ENCODE data around the gene NAT16. TPM values are rescaled to one million over a fixed set of nuclear protein-coding genes. Genes with fewer than 3 reads are reported as not detected.

NAT16 gene
- total and polyA plus RNA-seq, 2 of the 13 experiments (the other 11 are each of a cell fraction or from before 2014, with no cell fraction given) = 0.04 TPM; not detected in 1

DNA sequence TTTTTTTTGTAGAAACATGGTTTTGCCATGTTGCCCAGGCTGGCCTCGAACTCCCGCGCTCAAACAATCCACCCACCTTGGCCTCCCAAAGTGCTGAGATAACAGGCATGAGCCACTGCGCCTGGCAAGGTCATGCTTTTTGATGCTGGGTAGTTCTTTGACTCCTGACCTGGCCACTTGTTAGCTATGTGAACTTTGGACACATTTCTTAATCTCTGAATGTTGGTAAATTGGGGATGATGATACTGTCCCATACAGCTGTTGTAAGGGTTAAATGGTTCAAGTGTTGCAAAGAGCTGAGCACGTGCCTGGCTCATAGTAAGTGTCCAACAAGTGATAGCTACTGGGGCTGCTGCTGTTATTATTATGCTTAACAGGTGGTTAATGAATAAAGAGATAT, 40.2 kb upstream of the NAT16 start (continued):
- TF ChIP-seq, protein P1, sequence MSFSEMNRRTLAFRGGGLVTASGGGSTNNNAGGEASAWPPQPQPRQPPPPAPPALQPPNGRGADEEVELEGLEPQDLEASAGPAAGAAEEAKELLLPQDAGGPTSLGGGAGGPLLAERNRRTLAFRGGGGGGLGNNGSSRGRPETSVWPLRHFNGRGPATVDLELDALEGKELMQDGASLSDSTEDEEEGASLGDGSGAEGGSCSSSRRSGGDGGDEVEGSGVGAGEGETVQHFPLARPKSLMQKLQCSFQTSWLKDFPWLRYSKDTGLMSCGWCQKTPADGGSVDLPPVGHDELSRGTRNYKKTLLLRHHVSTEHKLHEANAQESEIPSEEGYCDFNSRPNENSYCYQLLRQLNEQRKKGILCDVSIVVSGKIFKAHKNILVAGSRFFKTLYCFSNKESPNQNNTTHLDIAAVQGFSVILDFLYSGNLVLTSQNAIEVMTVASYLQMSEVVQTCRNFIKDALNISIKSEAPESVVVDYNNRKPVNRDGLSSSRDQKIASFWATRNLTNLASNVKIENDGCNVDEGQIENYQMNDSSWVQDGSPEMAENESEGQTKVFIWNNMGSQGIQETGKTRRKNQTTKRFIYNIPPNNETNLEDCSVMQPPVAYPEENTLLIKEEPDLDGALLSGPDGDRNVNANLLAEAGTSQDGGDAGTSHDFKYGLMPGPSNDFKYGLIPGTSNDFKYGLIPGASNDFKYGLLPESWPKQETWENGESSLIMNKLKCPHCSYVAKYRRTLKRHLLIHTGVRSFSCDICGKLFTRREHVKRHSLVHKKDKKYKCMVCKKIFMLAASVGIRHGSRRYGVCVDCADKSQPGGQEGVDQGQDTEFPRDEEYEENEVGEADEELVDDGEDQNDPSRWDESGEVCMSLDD (CRISPR knock-in tag; IDR thresholded peaks at IDR 0.05; ENCODE audit: borderline replicate concordance) = no peak
- TF ChIP-seq ARID2 (CRISPR knock-in tag; IDR thresholded peaks at IDR 0.05; ENCODE audit: borderline replicate concordance) (no peak), ZNF20 (CRISPR knock-in tag; IDR thresholded peaks at IDR 0.05) (no peak), ZNF333 (CRISPR knock-in tag; IDR thresholded peaks at IDR 0.05; ENCODE audit: borderline replicate concordance) (no peak), SALL2 (CRISPR knock-in tag; IDR thresholded peaks at IDR 0.05) (0 out of 2 replicates have a peak, but pooled peaks have one; percentile 33), ZFP62 (CRISPR knock-in tag; IDR thresholded peaks at IDR 0.05) (no peak), ZBTB38 (CRISPR knock-in tag; IDR thresholded peaks at IDR 0.05) (no peak), ZKSCAN5 (CRISPR knock-in tag; IDR thresholded peaks at IDR 0.05) (no peak), ZNF232 (CRISPR knock-in tag; IDR thresholded peaks at IDR 0.05; ENCODE audit: borderline replicate concordance) (no peak), GATAD2A (CRISPR knock-in tag; IDR thresholded peaks at IDR 0.05) (peak; percentile 78), ZNF510 (CRISPR knock-in tag; IDR thresholded peaks at IDR 0.05; ENCODE audit: low read depth) (no peak), TCF7L2 (IDR thresholded peaks at IDR 0.05; ENCODE audit: low read depth, low read length) (no peak)
- TF ChIP-seq, protein P2, sequence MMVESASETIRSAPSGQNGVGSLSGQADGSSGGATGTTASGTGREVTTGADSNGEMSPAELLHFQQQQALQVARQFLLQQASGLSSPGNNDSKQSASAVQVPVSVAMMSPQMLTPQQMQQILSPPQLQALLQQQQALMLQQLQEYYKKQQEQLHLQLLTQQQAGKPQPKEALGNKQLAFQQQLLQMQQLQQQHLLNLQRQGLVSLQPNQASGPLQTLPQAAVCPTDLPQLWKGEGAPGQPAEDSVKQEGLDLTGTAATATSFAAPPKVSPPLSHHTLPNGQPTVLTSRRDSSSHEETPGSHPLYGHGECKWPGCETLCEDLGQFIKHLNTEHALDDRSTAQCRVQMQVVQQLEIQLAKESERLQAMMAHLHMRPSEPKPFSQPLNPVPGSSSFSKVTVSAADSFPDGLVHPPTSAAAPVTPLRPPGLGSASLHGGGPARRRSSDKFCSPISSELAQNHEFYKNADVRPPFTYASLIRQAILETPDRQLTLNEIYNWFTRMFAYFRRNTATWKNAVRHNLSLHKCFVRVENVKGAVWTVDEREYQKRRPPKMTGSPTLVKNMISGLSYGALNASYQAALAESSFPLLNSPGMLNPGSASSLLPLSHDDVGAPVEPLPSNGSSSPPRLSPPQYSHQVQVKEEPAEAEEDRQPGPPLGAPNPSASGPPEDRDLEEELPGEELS (CRISPR knock-in tag; IDR thresholded peaks at IDR 0.05) = peak; percentile 37; the same call in 1 of the 2 replicates
- TF ChIP-seq, protein P3, sequence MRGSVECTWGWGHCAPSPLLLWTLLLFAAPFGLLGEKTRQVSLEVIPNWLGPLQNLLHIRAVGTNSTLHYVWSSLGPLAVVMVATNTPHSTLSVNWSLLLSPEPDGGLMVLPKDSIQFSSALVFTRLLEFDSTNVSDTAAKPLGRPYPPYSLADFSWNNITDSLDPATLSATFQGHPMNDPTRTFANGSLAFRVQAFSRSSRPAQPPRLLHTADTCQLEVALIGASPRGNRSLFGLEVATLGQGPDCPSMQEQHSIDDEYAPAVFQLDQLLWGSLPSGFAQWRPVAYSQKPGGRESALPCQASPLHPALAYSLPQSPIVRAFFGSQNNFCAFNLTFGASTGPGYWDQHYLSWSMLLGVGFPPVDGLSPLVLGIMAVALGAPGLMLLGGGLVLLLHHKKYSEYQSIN (CRISPR knock-in tag; IDR thresholded peaks at IDR 0.05; ENCODE audit: borderline replicate concordance) = no peak
- TF ChIP-seq, protein P4, sequence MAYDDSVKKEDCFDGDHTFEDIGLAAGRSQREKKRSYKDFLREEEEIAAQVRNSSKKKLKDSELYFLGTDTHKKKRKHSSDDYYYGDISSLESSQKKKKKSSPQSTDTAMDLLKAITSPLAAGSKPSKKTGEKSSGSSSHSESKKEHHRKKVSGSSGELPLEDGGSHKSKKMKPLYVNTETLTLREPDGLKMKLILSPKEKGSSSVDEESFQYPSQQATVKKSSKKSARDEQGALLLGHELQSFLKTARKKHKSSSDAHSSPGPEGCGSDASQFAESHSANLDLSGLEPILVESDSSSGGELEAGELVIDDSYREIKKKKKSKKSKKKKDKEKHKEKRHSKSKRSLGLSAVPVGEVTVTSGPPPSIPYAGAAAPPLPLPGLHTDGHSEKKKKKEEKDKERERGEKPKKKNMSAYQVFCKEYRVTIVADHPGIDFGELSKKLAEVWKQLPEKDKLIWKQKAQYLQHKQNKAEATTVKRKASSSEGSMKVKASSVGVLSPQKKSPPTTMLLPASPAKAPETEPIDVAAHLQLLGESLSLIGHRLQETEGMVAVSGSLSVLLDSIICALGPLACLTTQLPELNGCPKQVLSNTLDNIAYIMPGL (CRISPR knock-in tag; IDR thresholded peaks at IDR 0.05; ENCODE audit: borderline replicate concordance in 1 of 2, low read depth in 1 of 2) = no peak
- TF ChIP-seq, protein P5, sequence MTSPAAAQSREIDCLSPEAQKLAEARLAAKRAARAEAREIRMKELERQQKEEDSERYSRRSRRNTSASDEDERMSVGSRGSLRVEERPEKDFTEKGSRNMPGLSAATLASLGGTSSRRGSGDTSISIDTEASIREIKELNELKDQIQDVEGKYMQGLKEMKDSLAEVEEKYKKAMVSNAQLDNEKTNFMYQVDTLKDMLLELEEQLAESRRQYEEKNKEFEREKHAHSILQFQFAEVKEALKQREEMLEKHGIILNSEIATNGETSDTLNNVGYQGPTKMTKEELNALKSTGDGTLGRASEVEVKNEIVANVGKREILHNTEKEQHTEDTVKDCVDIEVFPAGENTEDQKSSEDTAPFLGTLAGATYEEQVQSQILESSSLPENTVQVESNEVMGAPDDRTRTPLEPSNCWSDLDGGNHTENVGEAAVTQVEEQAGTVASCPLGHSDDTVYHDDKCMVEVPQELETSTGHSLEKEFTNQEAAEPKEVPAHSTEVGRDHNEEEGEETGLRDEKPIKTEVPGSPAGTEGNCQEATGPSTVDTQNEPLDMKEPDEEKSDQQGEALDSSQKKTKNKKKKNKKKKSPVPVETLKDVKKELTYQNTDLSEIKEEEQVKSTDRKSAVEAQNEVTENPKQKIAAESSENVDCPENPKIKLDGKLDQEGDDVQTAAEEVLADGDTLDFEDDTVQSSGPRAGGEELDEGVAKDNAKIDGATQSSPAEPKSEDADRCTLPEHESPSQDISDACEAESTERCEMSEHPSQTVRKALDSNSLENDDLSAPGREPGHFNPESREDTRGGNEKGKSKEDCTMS (CRISPR knock-in tag; conservative IDR thresholded peaks at IDR 0.05) = no peak
- TF ChIP-seq, protein P6, sequence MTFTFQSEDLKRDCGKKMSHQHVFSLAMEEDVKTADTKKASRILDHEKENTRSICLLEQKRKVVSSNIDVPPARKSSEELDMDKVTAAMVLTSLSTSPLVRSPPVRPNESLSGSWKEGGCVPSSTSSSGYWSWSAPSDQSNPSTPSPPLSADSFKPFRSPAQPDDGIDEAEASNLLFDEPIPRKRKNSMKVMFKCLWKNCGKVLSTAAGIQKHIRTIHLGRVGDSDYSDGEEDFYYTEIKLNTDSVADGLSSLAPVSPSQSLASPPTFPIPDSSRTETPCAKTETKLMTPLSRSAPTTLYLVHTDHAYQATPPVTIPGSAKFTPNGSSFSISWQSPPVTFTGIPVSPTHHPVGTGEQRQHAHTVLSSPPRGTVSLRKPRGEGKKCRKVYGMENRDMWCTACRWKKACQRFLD (CRISPR knock-in tag; IDR thresholded peaks at IDR 0.05; ENCODE audit: borderline replicate concordance) = no peak
